NCI-H774 (cell line): ENCODE results near the gene TMEM243.
"Not testable (repeated sequence)": the region's sequence is repeated elsewhere in the genome, so short reads cannot be mapped to it uniquely, and the experiment has no call there.

Experiments used
- DNase-seq: peaks from one replicate; lab custom pipeline; 2025; lab: John Stamatoyannopoulos, UW

The TMEM243 gene

DNA sequence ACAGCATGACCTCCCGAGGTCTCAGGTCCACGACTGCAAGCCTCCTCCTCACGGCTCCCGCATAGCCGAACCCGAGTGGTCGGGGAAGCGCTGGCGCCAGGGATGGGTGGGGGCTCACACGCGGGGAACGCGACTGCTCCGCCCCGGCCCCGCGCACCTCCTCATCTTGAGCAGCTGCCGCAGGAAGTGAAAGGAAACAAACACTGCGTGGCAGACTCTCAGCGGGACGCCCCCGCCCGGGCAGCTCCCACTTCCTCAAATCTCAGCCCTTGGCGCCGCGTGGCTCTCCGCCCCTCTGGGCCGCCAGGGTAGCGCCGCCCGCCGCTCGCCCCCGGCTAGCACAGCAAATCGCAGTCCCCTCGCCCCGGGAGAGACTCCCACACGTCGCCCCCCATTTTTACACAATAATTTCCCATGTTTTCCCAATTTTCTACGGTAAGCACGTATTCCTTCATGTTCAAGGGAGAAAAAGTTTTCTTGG lies at the start of gene TMEM243:
Gene TMEM243, minus strand, starts transcription at position 188 of the 481 bp plus-strand sequence. CDS start 229 bp downstream, outside the sequence.
- DNase-seq: peak; percentile 42

DNA sequence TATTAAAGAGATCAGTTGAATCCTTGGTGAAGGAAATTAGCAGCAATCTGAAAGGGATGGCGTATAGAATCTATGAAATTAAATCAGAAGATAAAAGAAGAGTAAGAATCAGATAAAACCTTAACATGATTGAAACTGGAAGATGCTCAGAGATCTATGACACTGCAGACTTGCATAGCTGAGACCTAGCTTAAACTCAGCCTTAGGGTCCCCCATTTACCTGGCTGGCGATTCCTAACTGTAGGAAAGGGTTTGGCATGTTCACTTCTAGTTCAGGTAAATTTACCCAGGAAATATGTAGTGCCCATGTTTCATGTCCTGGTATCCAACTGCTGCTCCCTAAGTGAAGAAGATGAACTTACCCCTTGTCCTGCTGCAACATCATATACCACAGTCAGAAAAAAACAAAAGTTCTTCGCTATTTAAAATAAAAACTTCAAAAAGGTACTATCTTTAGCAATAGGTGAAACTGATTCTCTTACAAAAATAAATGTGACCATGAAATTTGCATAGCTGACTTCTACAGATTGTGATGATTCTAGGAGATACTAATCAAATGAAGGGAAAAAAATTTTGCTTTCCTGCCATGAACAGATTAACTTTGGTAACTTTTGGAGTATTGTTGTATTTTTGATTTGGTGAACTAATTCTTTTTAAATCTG lies 47.8 kb upstream of the TMEM243 start:
- no peak for DNase-seq

DNA sequence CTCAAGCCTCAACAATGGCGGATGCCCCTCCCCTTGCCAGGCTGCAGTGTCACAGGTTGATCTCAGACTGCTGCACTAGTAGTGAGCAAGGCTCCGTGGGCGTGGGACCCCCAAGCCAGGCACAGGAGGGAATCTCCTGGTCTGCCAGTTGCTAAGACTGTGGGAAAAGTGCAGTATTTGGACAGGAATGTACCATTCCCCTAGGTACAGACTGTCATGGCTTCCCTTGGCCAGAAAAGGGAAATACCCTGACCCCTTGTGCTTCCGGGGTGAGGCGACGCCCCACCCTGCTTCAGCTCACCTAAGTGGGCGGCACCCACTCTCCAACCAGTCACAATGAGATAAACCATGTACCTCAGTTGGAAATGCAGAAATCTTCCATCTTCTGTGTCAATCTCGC lies 44.0 kb upstream of the TMEM243 start:
- no peak for DNase-seq

DNA sequence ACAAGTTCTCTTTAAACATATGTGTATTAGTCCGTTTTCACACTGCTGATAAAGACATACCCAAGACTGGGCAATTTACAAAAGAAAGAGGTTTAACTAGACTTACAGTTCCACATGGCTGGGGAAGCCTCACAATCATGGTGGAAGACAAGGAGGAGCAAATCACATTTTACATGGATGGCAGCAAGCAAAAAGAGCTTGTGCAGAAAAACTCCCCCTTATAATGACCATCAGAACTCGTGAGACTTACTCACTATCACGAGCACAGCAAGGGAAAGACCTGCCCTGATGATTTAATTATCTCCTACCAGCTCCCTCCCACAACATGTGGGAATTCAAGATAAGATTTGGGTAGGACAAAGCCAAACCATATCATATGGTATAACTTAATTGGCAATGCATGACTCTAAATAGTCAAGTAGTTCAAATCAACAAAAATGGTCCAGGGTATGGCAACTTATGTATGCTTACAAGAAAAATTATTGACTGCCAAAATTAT lies 34.1 kb upstream of the TMEM243 start:
- no peak for DNase-seq

GRCh38 chr7:87245671-87246070 lies 26.1 kb upstream of the TMEM243 start:
- not testable (repeated sequence) for DNase-seq

DNA sequence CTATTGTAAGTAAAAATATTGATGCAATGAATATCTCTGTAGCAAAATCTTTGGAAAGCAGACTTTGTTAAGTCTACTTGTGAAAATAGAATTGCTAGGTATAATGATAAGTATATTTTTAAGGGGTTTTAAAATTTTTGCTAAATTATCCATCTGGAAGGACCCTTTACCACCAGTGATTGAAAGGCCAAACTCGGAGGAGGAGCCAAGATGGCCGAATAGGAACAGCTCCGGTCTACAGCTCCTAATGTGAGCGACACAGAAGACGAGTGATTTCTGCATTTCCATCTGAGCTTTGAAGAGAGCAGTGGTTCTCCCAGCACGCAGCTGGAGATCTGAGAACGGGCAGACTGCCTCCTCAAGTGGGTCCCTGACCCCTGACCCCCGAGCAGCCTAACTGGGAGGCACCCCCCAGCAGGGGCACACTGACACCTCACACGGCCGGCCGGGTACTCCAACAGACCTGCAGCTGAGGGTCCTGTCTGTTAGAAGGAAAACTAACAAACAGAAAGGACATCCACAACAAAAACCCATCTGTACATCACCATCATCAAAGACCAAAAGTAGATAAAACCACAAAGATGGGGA lies 19.0 kb upstream of the TMEM243 start:
- not testable (repeated sequence) for DNase-seq

DNA sequence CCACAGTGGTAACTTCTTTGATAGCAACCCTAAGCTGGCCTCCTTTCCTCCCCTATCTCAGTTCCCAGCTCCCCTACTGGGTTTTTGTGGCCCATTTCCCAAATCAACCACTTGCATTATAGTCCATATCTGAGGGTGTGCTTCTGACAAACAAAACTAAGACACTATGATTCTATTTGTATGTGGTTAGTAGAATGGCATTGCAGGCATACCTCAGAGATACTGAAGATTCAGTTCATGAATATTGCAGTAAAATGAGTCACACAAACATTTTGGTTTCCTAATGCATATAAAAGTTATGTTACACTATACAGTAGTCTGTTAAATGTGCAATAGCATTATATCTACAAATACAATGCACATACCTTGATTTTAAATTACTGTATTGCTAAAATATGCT lies 15.4 kb upstream of the TMEM243 start:
- DNase-seq: no peak

DNA sequence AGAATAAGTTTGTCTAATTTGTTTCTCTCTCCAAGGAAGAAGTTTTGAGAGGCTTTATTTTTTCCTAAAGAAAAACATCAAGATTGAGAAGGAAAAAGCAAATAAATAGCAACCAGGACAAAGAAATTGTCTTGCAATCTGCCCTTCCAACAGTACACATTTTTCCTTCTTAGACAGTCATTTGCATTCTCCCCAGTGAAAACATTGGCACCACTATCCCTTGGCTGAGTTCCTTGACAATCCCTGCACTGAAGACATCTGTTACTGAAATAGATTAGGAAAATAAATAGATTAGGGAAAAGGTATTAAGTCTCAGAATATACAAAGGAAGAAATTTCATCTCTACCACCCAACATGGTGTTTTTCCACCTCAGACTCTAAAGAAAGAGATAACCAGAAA lies 12.2 kb upstream of the TMEM243 start:
- no peak for DNase-seq

DNA sequence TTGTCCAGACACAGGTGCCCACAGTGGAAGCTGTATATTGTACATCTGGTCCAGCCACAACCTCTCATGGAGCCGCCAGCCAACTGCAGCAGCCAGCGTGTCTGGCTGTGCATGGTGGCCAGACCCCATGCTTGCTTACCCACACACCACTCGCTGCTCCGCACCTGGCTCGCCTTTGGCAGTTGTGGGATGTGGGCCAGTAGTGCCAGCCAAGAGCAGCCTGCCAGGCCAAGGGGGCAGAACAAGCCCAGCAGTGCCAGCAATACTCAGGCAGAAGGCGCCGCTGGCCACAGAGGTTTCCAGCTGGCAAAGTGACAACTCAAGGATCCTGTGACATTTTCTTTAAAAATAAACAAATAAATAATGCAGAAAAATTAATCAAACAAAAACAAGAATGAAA lies 11.7 kb upstream of the TMEM243 start:
- no peak for DNase-seq

DNA sequence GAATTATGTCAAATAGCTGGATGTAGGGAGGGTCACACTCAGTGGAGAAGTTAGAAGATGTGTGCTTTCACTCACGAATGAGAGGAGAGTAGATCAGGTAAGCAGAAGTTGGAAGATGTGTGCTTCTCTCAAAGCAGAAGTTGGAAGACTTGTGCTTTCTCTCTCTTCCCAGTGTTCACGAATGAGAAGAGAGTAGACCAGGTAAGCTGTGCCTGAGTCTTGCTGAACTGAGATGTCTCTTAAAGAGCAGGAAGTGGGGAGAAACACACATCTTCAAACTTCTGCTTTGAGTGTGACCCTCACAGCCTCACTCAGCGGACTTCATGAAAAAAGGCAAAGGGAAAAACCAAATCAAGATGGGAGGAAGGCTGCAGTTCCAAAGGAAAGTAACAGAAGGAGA lies 7.0 kb upstream of the TMEM243 start:
- no peak for DNase-seq

- DNase-seq: no peak
These were observed 6.2 kb upstream of the TMEM243 start for GRCh38 chr7:87225696-87226095.

- no peak for DNase-seq
These were observed 4.1 kb upstream of the TMEM243 start for GRCh38 chr7:87223666-87224065.

DNA sequence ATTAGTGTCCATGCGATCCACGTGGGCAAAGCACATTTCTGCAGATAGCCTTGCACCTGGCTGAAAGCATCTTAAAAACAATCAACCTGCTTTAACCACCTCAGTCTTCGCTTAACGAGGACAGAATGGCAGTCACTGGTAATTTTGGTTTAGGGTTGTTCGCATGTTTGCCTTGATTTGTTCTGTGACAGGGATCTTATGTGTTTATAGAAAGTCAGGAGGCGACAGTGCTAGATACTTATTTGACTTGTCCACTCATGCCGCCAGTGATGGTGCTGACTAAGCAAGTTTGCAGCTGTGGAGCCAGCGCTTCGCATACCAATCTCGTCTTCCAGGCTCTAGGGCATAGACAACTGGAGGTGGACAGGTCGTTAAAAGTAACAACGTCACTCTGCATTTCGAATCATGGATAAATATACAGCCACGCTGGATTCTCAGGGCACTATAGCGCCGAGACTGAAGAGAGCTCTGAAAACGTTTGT lies 1.2 kb upstream of the TMEM243 start:
- DNase-seq: peak; percentile 9

GRCh38 chr7:87220026-87220733 lies 648 bp upstream of the TMEM243 start:
- peak; percentile 78 for DNase-seq

DNA sequence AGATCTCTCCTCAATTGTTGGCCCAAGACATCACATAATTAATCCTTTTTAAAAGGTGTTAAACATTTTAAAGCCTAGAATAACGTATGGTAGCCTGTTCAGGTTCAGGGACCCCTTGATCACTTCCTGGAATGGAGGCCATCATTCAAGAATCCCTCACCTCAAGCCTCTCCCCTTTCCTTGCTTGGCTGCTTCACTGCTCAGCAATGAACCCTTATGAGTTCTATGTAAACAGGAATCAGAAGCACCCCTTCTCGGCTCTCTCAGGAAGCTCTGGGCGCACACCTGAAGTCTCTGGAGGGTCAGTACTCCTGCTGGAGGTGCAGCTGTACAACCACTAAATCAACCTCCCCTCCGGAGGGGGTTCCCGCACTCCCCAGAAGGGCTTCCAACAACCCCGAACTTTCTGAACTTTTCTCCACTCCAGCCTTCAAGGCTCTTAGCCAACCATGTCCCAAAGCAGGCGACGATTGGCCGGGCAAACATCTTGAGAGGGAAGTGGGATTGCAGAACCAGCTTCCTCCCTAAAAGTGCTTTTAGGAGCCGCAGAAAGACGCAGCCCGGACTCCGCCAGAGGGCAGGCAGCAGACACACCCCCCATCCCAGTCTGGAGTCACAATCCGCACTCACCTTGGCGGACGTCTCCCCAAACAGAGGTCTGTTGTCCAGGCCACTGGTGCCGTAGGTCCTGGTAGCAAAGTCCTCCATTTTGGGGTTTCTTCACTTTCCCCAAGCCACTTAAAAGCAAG lies 562 bp downstream of the TMEM243 start:
- DNase-seq: no peak

DNA sequence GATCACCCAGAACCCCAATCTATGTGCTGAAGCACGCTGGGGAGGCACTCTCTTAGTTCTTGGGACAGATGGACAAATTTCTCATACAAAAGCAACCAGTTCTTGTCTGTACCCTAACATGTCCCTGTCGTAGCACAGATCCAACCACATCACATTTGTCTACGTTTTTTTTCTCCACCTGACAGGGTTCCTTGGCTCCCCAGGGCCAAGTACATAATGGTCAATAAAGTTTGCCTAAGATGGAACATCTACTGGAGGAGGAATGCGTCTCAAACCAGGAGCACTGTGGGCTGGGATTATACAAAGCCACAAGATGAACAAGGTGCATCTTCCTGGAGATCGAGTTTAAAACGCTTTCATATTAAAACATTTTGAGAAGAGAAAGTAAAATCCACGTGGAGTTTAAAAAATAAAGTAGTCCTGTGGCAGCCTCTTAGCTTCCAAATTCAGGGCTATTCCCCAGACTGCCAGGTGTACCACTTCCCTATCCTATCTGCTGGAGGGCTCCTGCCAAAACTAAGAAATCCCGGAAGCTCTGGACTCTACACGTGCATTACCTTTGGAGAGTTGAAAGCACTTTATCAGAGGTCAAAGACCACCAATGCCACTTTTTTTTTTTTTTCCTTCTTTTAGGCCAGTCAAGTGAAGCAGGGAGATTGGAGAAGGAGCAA lies 1.4 kb downstream of the TMEM243 start:
- DNase-seq: no peak

DNA sequence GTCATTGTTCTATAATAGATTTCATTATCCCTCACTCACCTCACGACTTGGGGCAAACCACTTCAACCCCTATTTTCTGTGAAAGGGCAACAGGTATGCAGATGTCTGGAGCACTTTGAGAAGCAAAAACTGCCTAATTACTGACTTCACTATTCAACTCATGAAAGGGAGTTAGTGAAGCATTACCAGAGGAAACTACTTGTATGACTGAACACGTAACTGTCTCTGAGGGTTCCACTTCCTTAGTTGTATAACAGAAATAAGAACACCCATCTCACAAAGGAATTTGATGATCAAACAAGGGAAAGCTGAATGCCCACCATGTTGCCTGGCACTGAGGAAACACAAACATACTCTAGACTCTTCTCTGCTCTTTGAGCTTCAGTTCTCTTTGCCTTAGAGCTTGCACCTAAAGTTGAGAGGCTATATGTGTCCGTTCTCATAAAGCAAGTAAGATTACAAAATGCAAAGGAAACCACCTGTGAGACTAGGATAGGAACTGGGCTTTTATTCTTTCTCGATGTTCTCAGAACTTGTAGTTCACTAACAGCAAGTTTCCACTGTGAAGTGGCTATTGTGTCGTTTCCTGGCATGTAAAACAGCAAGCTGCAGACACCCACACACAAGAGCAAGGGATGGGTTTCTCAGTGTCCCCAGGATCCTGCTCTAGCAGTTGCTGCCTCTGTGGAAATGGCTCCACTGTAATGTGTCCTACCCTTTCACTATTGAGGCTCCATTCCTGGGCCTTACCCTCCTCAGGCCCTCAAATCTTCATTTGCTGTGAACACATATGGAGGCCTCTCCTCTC lies 2.6 kb downstream of the TMEM243 start:
- DNase-seq: no peak

DNA sequence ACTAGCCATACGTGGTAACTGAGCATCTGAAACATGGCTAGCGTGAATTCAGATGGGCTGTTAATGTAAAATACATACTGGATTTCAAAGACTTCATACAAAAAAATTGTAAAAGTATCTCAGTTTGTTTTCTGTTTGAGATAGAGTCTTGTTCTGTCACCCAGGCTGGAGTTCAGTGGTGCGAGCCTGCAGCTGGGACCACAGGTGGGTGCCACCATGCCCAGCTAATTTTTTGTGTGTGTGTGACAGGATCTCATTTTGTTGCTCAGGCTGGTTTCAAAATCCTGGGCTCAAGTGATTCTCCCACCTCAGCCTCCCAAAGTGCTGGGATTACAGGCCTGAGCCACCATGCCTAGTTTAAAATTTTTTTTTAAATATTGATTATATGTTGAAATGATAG lies 4.5 kb downstream of the TMEM243 start:
- no peak for DNase-seq

DNA sequence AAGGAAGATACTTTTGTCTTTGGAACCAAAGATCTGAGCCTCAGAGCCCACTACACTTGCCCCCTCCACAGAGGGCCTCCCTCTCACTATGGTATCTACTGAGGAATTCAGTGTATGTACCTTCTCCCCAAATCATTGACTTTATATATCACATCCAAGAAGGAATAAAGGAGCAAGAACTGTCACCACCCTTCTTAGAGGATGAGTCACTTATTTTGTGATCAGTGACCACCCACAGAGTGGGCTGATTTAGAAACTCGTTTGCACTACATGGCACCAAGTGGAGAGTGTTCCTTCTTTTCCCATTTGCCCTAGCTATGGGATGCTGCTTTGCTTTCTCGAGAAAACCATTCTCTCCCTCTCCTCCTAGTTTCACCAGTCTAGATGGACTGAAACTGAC lies 5.7 kb downstream of the TMEM243 start:
- no peak for DNase-seq

- no peak for DNase-seq
These were observed 6.3 kb downstream of the TMEM243 start for GRCh38 chr7:87213252-87213651.

DNA sequence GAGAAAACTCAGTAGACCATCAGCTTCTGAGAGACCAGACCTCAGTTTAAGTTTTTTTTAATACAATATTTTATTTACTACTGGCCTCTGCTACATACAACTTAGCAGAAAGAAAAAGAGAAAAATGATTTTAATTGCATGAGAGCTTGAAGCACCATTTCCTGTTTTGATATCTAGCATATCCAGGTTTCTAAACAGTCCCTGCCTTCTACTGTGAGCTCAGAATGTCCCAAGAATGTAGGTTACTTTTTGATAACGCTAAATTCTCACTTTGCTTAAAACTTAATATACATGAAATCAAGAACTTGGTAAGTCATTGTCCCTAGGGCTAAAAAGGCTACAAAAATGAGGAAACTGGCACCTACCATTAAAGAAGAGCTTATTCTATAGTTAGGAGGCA lies 7.0 kb downstream of the TMEM243 start:
- DNase-seq: no peak
